Stimulated activated CD8-positive, alpha-beta memory T cell treated with anti-CD3 and anti-CD28 coated beads, Interleukin-4, amount 100 ng/mL, for 1 hour (primary cell): ENCODE results near the gene NR1H3.
A peak's percentile ranks its signal among the peaks of the same experiment; 100 is the strongest.
"Not testable (repeated sequence)": the region's sequence is repeated elsewhere in the genome, so short reads cannot be mapped to it uniquely, and the experiment has no call there.

Source experiments
- DNase-seq, 2 donors: peaks; one replicate each; pipeline ENCODE4 v3.0.0-alpha.2; 2020; ENCODE audit warnings: low read depth in 2 of 2, low spot score in 1 of 2

Gene NR1H3

GRCh38 chr11:47257517-47258316, at the start of gene NR1H3:
NR1H3 (plus strand) TSS chr11:47257996; CDS start chr11:47259217, 1,221 bp downstream.
- no peak for DNase-seq

GRCh38 chr11:47208008-47208552, 49.7 kb upstream of the NR1H3 start:
- DNase-seq = not testable (repeated sequence)

GRCh38 chr11:47208628-47209027, 49.2 kb upstream of the NR1H3 start:
- no peak for DNase-seq

- DNase-seq = no peak
Measured at GRCh38 chr11:47212938-47213337, 44.9 kb upstream of the NR1H3 start.

GRCh38 chr11:47213950-47214565, 43.7 kb upstream of the NR1H3 start:
- DNase-seq = peak; percentile 58 to 76

- no peak for DNase-seq
Measured at GRCh38 chr11:47215366-47215910, 42.4 kb upstream of the NR1H3 start.

GRCh38 chr11:47216121-47216798, 41.5 kb upstream of the NR1H3 start:
- DNase-seq = peak; percentile 34 to 50

GRCh38 chr11:47220401-47220821, 37.4 kb upstream of the NR1H3 start:
- no peak for DNase-seq

GRCh38 chr11:47222696-47223095, 35.1 kb upstream of the NR1H3 start:
- DNase-seq = no peak

- no peak for DNase-seq
Measured at GRCh38 chr11:47225552-47226400, 32.0 kb upstream of the NR1H3 start.

GRCh38 chr11:47229161-47229560, 28.6 kb upstream of the NR1H3 start:
- DNase-seq = no peak

GRCh38 chr11:47233051-47233450, 24.7 kb upstream of the NR1H3 start:
- DNase-seq = no peak

- DNase-seq = no peak
Measured at GRCh38 chr11:47233989-47234668, 23.7 kb upstream of the NR1H3 start.

- peak in 1 of 2 donors; percentile 29 for DNase-seq
Measured at GRCh38 chr11:47234669-47235100, 23.1 kb upstream of the NR1H3 start.

GRCh38 chr11:47235163-47235562, 22.6 kb upstream of the NR1H3 start:
- no peak for DNase-seq

GRCh38 chr11:47236482-47236881, 21.3 kb upstream of the NR1H3 start:
- DNase-seq = no peak

- DNase-seq = no peak
Measured at GRCh38 chr11:47239852-47240251, 17.9 kb upstream of the NR1H3 start.

- no peak for DNase-seq
Measured at GRCh38 chr11:47241841-47242301, 15.9 kb upstream of the NR1H3 start.

GRCh38 chr11:47242596-47243192, 15.1 kb upstream of the NR1H3 start:
- DNase-seq = no peak
